HepG2 (cell line): Measurements from ENCODE around the gene N4BP2L1. TPM values are rescaled to one million over a fixed set of nuclear protein-coding genes. Genes with fewer than 3 reads are reported as not detected.

Experiments
- ATAC-seq: fragments of 200-7000 bp; cut with Tn5 transposase; 3 replicates; pipeline ENCODE4 v1.9.1; 2020; ENCODE audit warnings: mild to moderate bottlenecking, moderate library complexity
- BruUV-seq: library from RNA; stranded (reverse); fragments of 400-500 nt; replicated peaks from 2 replicates; lab custom pipeline; 2021; lab: Mats Ljungman, UMichigan
- CTCF ChIA-PET: fragments of 300-600 bp; formaldehyde crosslinking; extraction: SDS; loops from one replicate; lab custom pipeline; 2021; ENCODE audit warnings: low total read pairs, inconsistent platforms, low intra/inter-chr PET ratio; lab: Yijun Ruan, JAX
- POLR2A ChIA-PET: fragments of 350-600 bp; sonication (Branson Sonifier 250); formaldehyde crosslinking; loops from one replicate; lab custom pipeline; 2020; ENCODE audit warnings: antibody characterized with exemption, inconsistent platforms; lab: Yijun Ruan, JAX
- DNase-seq: peaks from one replicate; pipeline ENCODE4 v3.0.0-alpha.2; 2015; ENCODE audit warnings: low spot score
- FAIRE-seq: peaks from 3 replicates; lab custom pipeline; 2011; peaks lifted over from hg19 to GRCh38; lab: Jason Lieb, UNC
- H2AFZ ChIP-seq: one replicate; pipeline ENCODE4 v1.6.1; 2011; ENCODE audit warnings: low read length, inconsistent platforms
- H3K27ac ChIP-seq: fragments of 300-600 bp; 3 replicates; pipeline ENCODE4 v1.8.0; 2011; ENCODE audit warnings: mixed run types, mild to moderate bottlenecking, mixed read lengths, low read length, inconsistent platforms; ENCODE audit not compliant: insufficient read depth; ENCODE audit errors: extremely low read length
- H3K27me3 ChIP-seq, 2 experiments: fragments of 200-600 bp in 1 of 2; 2 replicates in 1 of 2; 3 replicates in 1 of 2; pipeline versions ENCODE4 v1.6.0 to v1.8.0; 2011; ENCODE audit warnings: low read length in 2 of 2, mild to moderate bottlenecking in 2 of 2, moderate library complexity in 2 of 2, inconsistent platforms in 1 of 2; ENCODE audit not compliant: insufficient read depth in 2 of 2, control insufficient read depth in 1 of 2
- H3K36me3 ChIP-seq, 2 experiments: fragments of 200-600 bp in 1 of 2; replicated peaks in 1 of 2; 2 replicates in 1 of 2; 3 replicates in 1 of 2; pipeline versions ENCODE4 v1.5.1 to v1.8.0; 2011; ENCODE audit warnings: low read length in 2 of 2, inconsistent platforms in 1 of 2; ENCODE audit not compliant: insufficient read depth in 2 of 2, control insufficient read depth in 1 of 2
- H3K4me1 ChIP-seq: 2 replicates; pipeline ENCODE4 v1.5.1; 2012; ENCODE audit warnings: low read length, inconsistent platforms; ENCODE audit not compliant: insufficient read depth
- H3K4me2 ChIP-seq: 2 replicates; pipeline ENCODE4 v1.6.0; 2011; ENCODE audit warnings: low read depth, low read length, inconsistent platforms
- H3K4me3 ChIP-seq, 3 experiments: fragments of 200-600 bp in 1 of 3; sonication (generic), shearing (Covaris generic) in 1 of 3; replicated peaks in 1 of 3; 2 replicates each; pipeline ENCODE4 v1.5.1; 2011 to 2016; ENCODE audit warnings: low read length in 3 of 3, inconsistent platforms in 2 of 3, low read depth in 2 of 3, mild to moderate bottlenecking in 2 of 3, control low read depth in 1 of 3, mixed read lengths in 1 of 3; ENCODE audit not compliant: insufficient read depth in 1 of 3
- H3K79me2 ChIP-seq: one replicate; pipeline ENCODE4 v1.6.1; 2011; ENCODE audit warnings: low read length, inconsistent platforms; ENCODE audit not compliant: insufficient read depth
- H3K9ac ChIP-seq: 2 replicates; pipeline ENCODE4 v1.6.0; 2011; ENCODE audit warnings: mild to moderate bottlenecking, low read depth, low read length, inconsistent platforms; ENCODE audit not compliant: insufficient read depth
- H3K9me3 ChIP-seq: 2 replicates; pipeline ENCODE4 v1.5.1; 2012; ENCODE audit warnings: mild to moderate bottlenecking, low read length
- H4K20me1 ChIP-seq: 2 replicates; pipeline ENCODE4 v1.6.0; 2011; ENCODE audit warnings: inconsistent platforms, mild to moderate bottlenecking, low read length, moderate library complexity; ENCODE audit not compliant: insufficient read depth
- ATF5 ChIP-seq: sonication (generic); formaldehyde crosslinking; IDR thresholded peaks from 2 replicates; pipeline ENCODE4 v1.4.0; 2020; ENCODE audit warnings: mild to moderate bottlenecking, low read depth, missing genetic modification reagents
- ATM ChIP-seq: fragments of 450-650 bp; IDR thresholded peaks from 2 replicates; pipeline ENCODE4 v1.7.1; 2017; ENCODE audit warnings: mild to moderate bottlenecking, borderline replicate concordance
- HNRNPH1 ChIP-seq: fragments of 200-400 bp; formaldehyde crosslinking; optimal IDR thresholded peaks from 2 replicates; pipeline ENCODE3; 2017; ENCODE audit warnings: mild to moderate bottlenecking, low read depth, low read length
- KDM2A ChIP-seq: sonication (generic); formaldehyde crosslinking; IDR thresholded peaks from 2 replicates; pipeline ENCODE4 v1.4.0; 2020; ENCODE audit warnings: low read depth, missing genetic modification reagents, borderline replicate concordance
- KLF15 ChIP-seq: sonication (generic); formaldehyde crosslinking; IDR thresholded peaks from 2 replicates; pipeline ENCODE4 v1.8.1; 2023; ENCODE audit warnings: borderline replicate concordance, mild to moderate bottlenecking, inconsistent platforms, missing genetic modification reagents, mixed read lengths
- KMT2B ChIP-seq: IDR thresholded peaks from 2 replicates; pipeline ENCODE4 v1.6.1; 2016; ENCODE audit warnings: missing genetic modification reagents, missing compliant biosample characterization
- MTA1 ChIP-seq: sonication (generic); formaldehyde crosslinking; IDR thresholded peaks from 2 replicates; pipeline ENCODE4 v1.4.0; 2020; ENCODE audit warnings: missing genetic modification reagents, mild to moderate bottlenecking, borderline replicate concordance
- MXD4 ChIP-seq: IDR thresholded peaks from 2 replicates; pipeline ENCODE4 v1.6.1; 2016; ENCODE audit warnings: mild to moderate bottlenecking, missing biosample characterization, missing genetic modification reagents
- RXRB ChIP-seq: IDR thresholded peaks from 2 replicates; pipeline ENCODE4 v1.6.1; 2016; ENCODE audit warnings: borderline replicate concordance, missing genetic modification reagents, missing compliant biosample characterization
- SP140L ChIP-seq: sonication (generic); formaldehyde crosslinking; IDR thresholded peaks from 2 replicates; pipeline ENCODE4 v1.4.0; 2020; ENCODE audit warnings: missing genetic modification reagents, borderline replicate concordance
- SP4 ChIP-seq: sonication (generic); formaldehyde crosslinking; IDR thresholded peaks from 2 replicates; pipeline ENCODE4 v1.8.1; 2023; ENCODE audit warnings: mild to moderate bottlenecking, missing genetic modification reagents
- WGBS: methylation state at CpG from one replicate; pipeline ENCODE4 v1.1.6; 2017; ENCODE audit warnings: low lambda C conversion rate; 5-methylcytosine and 5-hydroxymethylcytosine counted together
- in situ Hi-C: cut with HindIII; loops from 2 replicates; pipeline ENCODE4 v1.10.0; 2017; ENCODE audit warnings: low pct_unique_long_range_greater_than_20kb; ENCODE audit not compliant: extremely low pct_ligation_motif_present
- intact Hi-C: fragments of 100-400 bp; cut with micrococcal nuclease; formaldehyde crosslinking; loops from one replicate; pipeline ENCODE4 v1.10.0; 2022; ENCODE audit not compliant: unreplicated experiment
- polyA plus RNA-seq, 8 experiments: library from polyadenylated mRNA; depleted of rRNA in 3 of 8; stranded (reverse) in 7 of 8; unstranded in 1 of 8; fragments of >200 nt; fragmentation: Illumina TruSeq in 4 of 8; extraction: Trizol in 4 of 8; gene quantifications; 2 replicates each; pipeline versions ENCODE4 v1.2.1 to v1.2.3, GENCODE V29; 2011 to 2016; ENCODE audit warnings: low read depth in 4 of 8, missing spikeins in 1 of 8, mixed read lengths in 1 of 8; ENCODE audit not compliant: insufficient read depth in 1 of 8
- total RNA-seq, 5 experiments: library from RNA; depleted of rRNA; stranded (reverse); fragments of >200 nt; fragmentation: Illumina TruSeq; extraction: Trizol; gene quantifications; 2 replicates each; pipeline ENCODE4 v1.2.3, GENCODE V29; 2016; ENCODE audit warnings: low read depth in 1 of 5
- TF ChIP-seq, protein P1 (sequence below): sonication (generic); formaldehyde crosslinking; IDR thresholded peaks from 2 replicates; pipeline ENCODE4 v1.9.0; 2021; ENCODE audit warnings: missing genetic modification reagents, mild to moderate bottlenecking, borderline replicate concordance

Gene N4BP2L1
- total and polyA plus RNA-seq, 2 of the 13 experiments (the other 11 are each of a cell fraction or from before 2014, with no cell fraction given) = 13.2 to 34.5 TPM

DNA sequence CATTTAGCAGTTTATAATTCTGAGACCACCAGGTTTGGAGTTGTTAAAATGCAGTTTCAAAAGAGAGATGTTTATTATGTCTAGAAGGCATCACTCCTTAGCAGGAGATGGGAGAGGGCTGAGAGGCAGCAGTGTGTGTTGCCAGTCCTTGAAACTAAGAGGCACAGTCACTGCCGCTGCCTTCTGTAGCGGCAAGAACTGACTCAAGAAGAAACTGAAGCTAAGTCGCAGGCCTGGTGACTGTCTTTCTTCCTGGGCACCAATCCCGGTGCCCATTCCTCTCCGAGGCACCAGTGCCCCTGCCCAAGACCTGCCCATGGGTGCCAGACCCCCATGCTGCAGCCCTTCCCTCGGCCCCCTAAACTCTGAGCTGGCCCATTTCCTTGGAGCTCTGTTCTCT is 20.1 kb downstream of the N4BP2L1 start:
- POLR2A ChIA-PET = interaction anchor here (1.0 kb wide), 1 partner anchor 153 kb away, joined by 3 read pairs; no protein-coding TSS in a partner anchor
- ATAC-seq = no peak
- no TSS peak for BruUV-seq

DNA sequence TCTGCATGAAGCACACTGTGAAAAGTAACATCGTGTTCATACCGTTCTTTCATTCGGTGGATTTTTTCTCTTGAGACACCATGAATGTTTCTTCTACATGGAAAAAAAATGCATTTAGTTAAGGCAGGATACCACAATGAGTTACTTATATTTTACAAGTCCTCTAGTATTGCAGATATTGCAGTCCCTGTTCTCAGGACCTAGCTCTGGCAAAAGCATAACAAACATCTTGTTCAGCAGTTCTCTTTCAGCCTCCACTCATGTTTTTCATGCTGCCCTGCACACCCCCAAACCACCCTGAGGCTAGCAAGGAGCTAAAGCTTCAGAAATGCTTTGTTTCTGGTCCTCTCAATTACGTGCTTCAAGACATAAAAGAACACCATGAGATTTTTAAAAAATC is 24.8 kb downstream of the N4BP2L1 start:
- ChIA-PET POLR2A (no interaction called here), CTCF (no interaction called here)
- Histone ChIP-seq H3K27me3 (no peaks in the 10 kb centered on the region), H2AFZ (no peak overlapping the region), H3K4me3 (no peak overlapping the region), H3K36me3 (peaks cover under 1 to 10% of the 10 kb centered on the region in 2 experiments), H3K79me2 (no peaks in the 10 kb centered on the region), H3K4me1 (peaks cover 3% of the 10 kb centered on the region), H3K9me3 (no peaks in the 10 kb centered on the region), H3K4me2 (no peak overlapping the region), H3K27ac (no peak overlapping the region), H3K9ac (no peak overlapping the region), H4K20me1 (no peaks in the 10 kb centered on the region)
- DNase-seq (no peak), FAIRE-seq (no peak), ATAC-seq (no peak)
- intact Hi-C loops (no loop called here), in situ Hi-C loops (no loop called here)
- no peak for TF ChIP-seq SP140L (CRISPR knock-in tag)
- no peak for TF ChIP-seq KDM2A (CRISPR knock-in tag)
- TF ChIP-seq MTA1 (CRISPR knock-in tag) = no peak
- TF ChIP-seq KLF15 (CRISPR knock-in tag) = no peak
- no peak for TF ChIP-seq KMT2B (CRISPR knock-in tag)
- no TSS peak for BruUV-seq
- WGBS = over 99% methylated on average over 4 of the region's 4 CpGs

More for the DNA sequence above, 20.1 kb downstream of the N4BP2L1 start:
- H4K20me1 ChIP-seq = no peaks in the 10 kb centered on the region
- CTCF ChIA-PET = no interaction called here
- H2AFZ ChIP-seq = no peak overlapping the region
- H3K4me1 ChIP-seq = peaks cover 26% of the 10 kb centered on the region
- no peak for TF ChIP-seq RXRB (CRISPR knock-in tag)
- no peak for TF ChIP-seq SP4 (CRISPR knock-in tag)
- no peak for TF ChIP-seq ATF5 (CRISPR knock-in tag)
- TF ChIP-seq, protein P1, sequence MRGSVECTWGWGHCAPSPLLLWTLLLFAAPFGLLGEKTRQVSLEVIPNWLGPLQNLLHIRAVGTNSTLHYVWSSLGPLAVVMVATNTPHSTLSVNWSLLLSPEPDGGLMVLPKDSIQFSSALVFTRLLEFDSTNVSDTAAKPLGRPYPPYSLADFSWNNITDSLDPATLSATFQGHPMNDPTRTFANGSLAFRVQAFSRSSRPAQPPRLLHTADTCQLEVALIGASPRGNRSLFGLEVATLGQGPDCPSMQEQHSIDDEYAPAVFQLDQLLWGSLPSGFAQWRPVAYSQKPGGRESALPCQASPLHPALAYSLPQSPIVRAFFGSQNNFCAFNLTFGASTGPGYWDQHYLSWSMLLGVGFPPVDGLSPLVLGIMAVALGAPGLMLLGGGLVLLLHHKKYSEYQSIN = no peak
- TF ChIP-seq MXD4 (CRISPR knock-in tag) = no peak
- no peak for TF ChIP-seq ATM
- TF ChIP-seq HNRNPH1 = no peak
- H3K4me3 ChIP-seq = no peak overlapping the region
- DNase-seq (no peak), FAIRE-seq (no peak)
- no peaks in the 10 kb centered on the region for H3K9me3 ChIP-seq
- WGBS = 94% methylated on average over 4 of the region's 6 CpGs
- no peaks in the 10 kb centered on the region for H3K27me3 ChIP-seq
- H3K27ac ChIP-seq = no peak overlapping the region
- no peaks in the 10 kb centered on the region for H3K79me2 ChIP-seq
- intact Hi-C loops = no loop called here
- no peak overlapping the region for H3K4me2 ChIP-seq
- H3K36me3 ChIP-seq = peaks cover 0 to 4% of the 10 kb centered on the region in 2 experiments; a peak in 1 of 5 replicates
- no peak overlapping the region for H3K9ac ChIP-seq
- in situ Hi-C loops = no loop called here
